HG03064 (cell line): Measurements from ENCODE around the gene DCLRE1A.

Source experiments
- ATAC-seq: cut with Tn5 transposase; IDR thresholded peaks from one replicate; pipeline ENCODE4 v1.9.1; 2021; ENCODE audit warnings: low read depth; ENCODE audit not compliant: unreplicated experiment

DCLRE1A gene

GRCh38 chr10:113801569-113801968 lies 52.3 kb downstream of the DCLRE1A start:
- ATAC-seq, result no peak

GRCh38 chr10:113791691-113792090 lies 62.2 kb downstream of the DCLRE1A start:
- ATAC-seq, result no peak

DNA sequence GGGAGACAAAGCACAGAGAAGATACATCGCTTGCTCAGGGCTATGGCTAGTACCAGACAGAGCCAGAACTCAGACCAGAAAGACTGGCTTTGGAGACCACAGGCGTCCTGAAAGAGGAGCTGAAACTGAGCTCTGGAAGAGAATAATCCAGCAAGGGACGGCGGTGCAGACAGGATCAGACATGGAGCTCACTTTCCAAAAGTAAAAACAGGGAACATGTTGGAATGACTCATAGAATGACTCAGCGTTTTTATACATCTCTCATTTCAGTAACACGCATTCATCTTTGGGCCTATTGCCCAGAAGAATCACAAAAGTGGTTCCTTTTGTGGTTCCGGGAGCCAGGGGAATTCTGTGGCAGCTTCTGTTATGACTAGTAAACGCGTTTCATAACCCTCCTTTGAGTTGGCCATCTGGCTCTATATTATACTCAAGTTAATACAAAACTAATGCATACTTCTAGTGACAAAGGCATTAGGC lies 65.2 kb downstream of the DCLRE1A start:
- peak; percentile 78 for ATAC-seq
